CD14-positive monocyte (primary cell): ENCODE data around the gene CCDC110. TPM values are rescaled to one million over a fixed set of nuclear protein-coding genes. Genes with fewer than 3 reads are reported as not detected.
A peak's percentile ranks its signal among the peaks of the same experiment; 100 is the strongest.

Experiments used
- DNase-seq, 3 donors: peaks; one replicate each; pipeline ENCODE4 v3.0.0-alpha.2; 2011 to 2022
- H2AFZ ChIP-seq: 2 replicates; pipeline ENCODE4 v1.6.0; 2012; ENCODE audit warnings: mild to moderate bottlenecking, low read depth, low read length, inconsistent platforms; ENCODE audit not compliant: insufficient read depth, poor library complexity, severe bottlenecking
- H3K27ac ChIP-seq, 2 donors: 1 replicate in 1 of 2; 2 replicates in 1 of 2; pipeline ENCODE4 v1.5.1; 2012 to 2013; ENCODE audit warnings: low read length in 2 of 2, control low read depth in 1 of 2, inconsistent platforms in 1 of 2, low read depth in 1 of 2, mild to moderate bottlenecking in 1 of 2
- H3K27me3 ChIP-seq, 2 donors: one replicate each; pipeline versions ENCODE4 v1.6.0 to v1.6.1; 2011 to 2013; ENCODE audit warnings: low read length in 2 of 2; ENCODE audit not compliant: control insufficient read depth in 2 of 2, insufficient read depth in 2 of 2
- H3K36me3 ChIP-seq, 2 donors: replicated peaks in 1 of 2; 1 replicate in 1 of 2; 2 replicates in 1 of 2; pipeline versions ENCODE4 v1.5.1 to v1.6.1; 2012 to 2013; ENCODE audit warnings: low read length in 2 of 2, control low read depth in 1 of 2, inconsistent platforms in 1 of 2, mild to moderate bottlenecking in 1 of 2; ENCODE audit not compliant: insufficient read depth in 2 of 2, control insufficient read depth in 1 of 2
- H3K4me1 ChIP-seq, 2 donors: 1 replicate in 1 of 2; 2 replicates in 1 of 2; pipeline versions ENCODE4 v1.5.1 to v1.6.1; 2012 to 2013; ENCODE audit warnings: low read length in 2 of 2, control low read depth in 1 of 2, inconsistent platforms in 1 of 2, mild to moderate bottlenecking in 1 of 2, moderate library complexity in 1 of 2; ENCODE audit not compliant: insufficient read depth in 2 of 2, control insufficient read depth in 1 of 2
- H3K4me2 ChIP-seq: replicated peaks from 2 replicates; pipeline ENCODE3; 2012; ENCODE audit warnings: low read length, moderate library complexity, mild to moderate bottlenecking; ENCODE audit not compliant: poor library complexity, severe bottlenecking; ENCODE audit errors: extremely low read depth
- H3K4me3 ChIP-seq, 3 experiments: fragments of 200-600 bp in 1 of 3; sonication (generic) in 1 of 3; replicated peaks in 1 of 3; 1 replicate in 2 of 3; 2 replicates in 1 of 3; pipeline ENCODE4 v1.5.1; 2011 to 2013; ENCODE audit warnings: low read length in 3 of 3, mild to moderate bottlenecking in 3 of 3, control low read depth in 2 of 3, low read depth in 2 of 3, inconsistent platforms in 1 of 3, moderate library complexity in 1 of 3
- H3K79me2 ChIP-seq: 2 replicates; pipeline ENCODE4 v1.6.0; 2012; ENCODE audit warnings: mild to moderate bottlenecking, control low read depth, inconsistent platforms, low read length, moderate library complexity; ENCODE audit not compliant: insufficient read depth
- H3K9ac ChIP-seq: 2 replicates; pipeline ENCODE4 v1.6.0; 2017; ENCODE audit warnings: low read length, mild to moderate bottlenecking; ENCODE audit not compliant: insufficient read depth, poor library complexity, severe bottlenecking
- H3K9me3 ChIP-seq, 2 donors: replicated peaks in 1 of 2; 1 replicate in 1 of 2; 2 replicates in 1 of 2; pipeline versions ENCODE4 v1.5.1 to v1.6.1; 2012 to 2013; ENCODE audit warnings: low read length in 2 of 2, control low read depth in 1 of 2; ENCODE audit not compliant: control insufficient read depth in 1 of 2, insufficient read depth in 1 of 2
- H4K20me1 ChIP-seq: 2 replicates; pipeline ENCODE4 v1.6.0; 2012; ENCODE audit warnings: mild to moderate bottlenecking, low read length, control low read depth, moderate library complexity; ENCODE audit not compliant: insufficient read depth
- H3K27ac Mint-ChIP-seq, 7 donors: one replicate each; pipeline ENCODE4 v1.8.0; 2020; ENCODE audit warnings: mild to moderate bottlenecking in 7 of 7, mixed read lengths in 7 of 7, moderate library complexity in 6 of 7, inconsistent platforms in 2 of 7
- H3K27me3 Mint-ChIP-seq, 3 donors: one replicate each; pipeline ENCODE4 v1.8.0; 2021 to 2022; ENCODE audit warnings: low read depth in 3 of 3, mild to moderate bottlenecking in 3 of 3, mixed read lengths in 3 of 3, moderate library complexity in 3 of 3, inconsistent platforms in 1 of 3
- H3K36me3 Mint-ChIP-seq, 2 donors: one replicate each; pipeline ENCODE4 v1.8.0; 2020; ENCODE audit warnings: mixed read lengths in 2 of 2, inconsistent platforms in 1 of 2, mild to moderate bottlenecking in 1 of 2
- H3K4me1 Mint-ChIP-seq: one replicate; pipeline ENCODE4 v1.8.0; 2020; ENCODE audit warnings: mild to moderate bottlenecking, mixed read lengths
- H3K4me3 Mint-ChIP-seq, 2 donors: one replicate each; pipeline ENCODE4 v1.8.0; 2020; ENCODE audit warnings: mild to moderate bottlenecking in 2 of 2, mixed read lengths in 2 of 2, moderate library complexity in 1 of 2
- H3K9me3 Mint-ChIP-seq, 7 donors: one replicate each; pipeline ENCODE4 v1.8.0; 2020 to 2022; ENCODE audit warnings: mixed read lengths in 7 of 7, mild to moderate bottlenecking in 6 of 7, moderate library complexity in 6 of 7, inconsistent platforms in 2 of 7
- CTCF ChIP-seq: fragments of 200-600 bp; IDR thresholded peaks from one replicate; pipeline ENCODE4 v1.8.0; 2022; ENCODE audit warnings: antibody characterized with exemption, mild to moderate bottlenecking
- WGBS: methylation state at CpG from one replicate; pipeline ENCODE4 v1.1.5; 2013; ENCODE audit warnings: missing lambda C conversion rate; ENCODE audit not compliant: insufficient coverage; 5-methylcytosine and 5-hydroxymethylcytosine counted together
- intact Hi-C, 2 donors: fragments of 100-400 bp; cut with micrococcal nuclease; formaldehyde crosslinking; loops; one replicate each; pipeline versions ENCODE4 v1.15.0 to v1.15.1; 2023
- polyA plus RNA-seq, 3 donors: library from polyadenylated mRNA; depleted of rRNA in 1 of 3; unstranded in 2 of 3; stranded (reverse) in 1 of 3; fragments of 300-500 nt in 2 of 3; fragments of >200 nt in 1 of 3; fragmentation: Illumina TruSeq in 2 of 3; gene quantifications; 1 replicate in 2 of 3; 2 replicates in 1 of 3; pipeline ENCODE4 v1.2.3, GENCODE V29; 2012 to 2021

The CCDC110 gene
- polyA plus RNA-seq, 3 donors = not detected

- Histone ChIP-seq H3K9ac (no peak overlapping the region), H3K36me3 (no peaks in the 10 kb centered on the region), H3K27ac (no peak overlapping the region), H3K9me3 (peaks cover 0 to 4% of the 10 kb centered on the region in 2 donors), H3K4me2 (no peak overlapping the region), H3K4me3 (no peak overlapping the region), H3K27me3 (peaks cover 25 to 39% of the 10 kb centered on the region in 2 donors), H2AFZ (no peak overlapping the region), H3K4me1 (no peaks in the 10 kb centered on the region), H3K79me2 (no peaks in the 10 kb centered on the region), H4K20me1 (no peaks in the 10 kb centered on the region)
- WGBS = 63% methylated on average over 4 of the region's 6 CpGs
- Mint-ChIP-seq H3K27me3 (peaks cover 32 to 48% (median 37%) of the 10 kb centered on the region in 3 donors), H3K4me3 (peak overlapping the region in 1 of 2 donors; percentile 13), H3K36me3 (no peaks in the 10 kb centered on the region), H3K9me3 (peaks cover 0 to 8% (median 3%) of the 10 kb centered on the region in 7 donors), H3K4me1 (no peaks in the 10 kb centered on the region), H3K27ac (no peak overlapping the region)
- no peak for DNase-seq
- no peak for TF ChIP-seq CTCF
- intact Hi-C loops = no loop called here
These were observed 7.3 kb downstream of the CCDC110 start for GRCh38 chr4:185464183-185464582.

GRCh38 chr4:185463541-185463940 lies 8.0 kb downstream of the CCDC110 start:
- no peaks in the 10 kb centered on the region for H3K36me3 ChIP-seq
- no peaks in the 10 kb centered on the region for H3K79me2 ChIP-seq
- H3K4me2 ChIP-seq = no peak overlapping the region
- H2AFZ ChIP-seq = no peak overlapping the region
- no peak for TF ChIP-seq CTCF
- no peaks in the 10 kb centered on the region for H4K20me1 ChIP-seq
- no peaks in the 10 kb centered on the region for H3K4me1 ChIP-seq
- H3K4me3 Mint-ChIP-seq = peak overlapping the region in 1 of 2 donors; percentile 28
- H3K27me3 ChIP-seq = peaks cover 19 to 36% of the 10 kb centered on the region in 2 donors
- no CpG with 5 or more reads among the region's 6 CpGs for WGBS
- H3K27ac ChIP-seq = no peak overlapping the region
- no peak overlapping the region for H3K4me3 ChIP-seq
- no peak overlapping the region for H3K27ac Mint-ChIP-seq
- no peaks in the 10 kb centered on the region for H3K4me1 Mint-ChIP-seq
- DNase-seq = no peak
- intact Hi-C loops = no loop called here
- H3K27me3 Mint-ChIP-seq = peaks cover 27 to 46% (median 32%) of the 10 kb centered on the region in 3 donors
- no peaks in the 10 kb centered on the region for H3K36me3 Mint-ChIP-seq
- peaks cover 0 to 3% (median 0%) of the 10 kb centered on the region in 7 donors for H3K9me3 Mint-ChIP-seq
- peaks cover 0 to 3% of the 10 kb centered on the region in 2 donors for H3K9me3 ChIP-seq
- H3K9ac ChIP-seq = no peak overlapping the region
